Measurements from ENCODE around the gene SYT10.
A peak's percentile ranks its signal among the peaks of the same experiment; 100 is the strongest.
"Not testable (repeated sequence)": the region's sequence is repeated elsewhere in the genome, so short reads cannot be mapped to it uniquely, and the experiment has no call there.

SYT10 gene

GRCh38 chr12:33439587-33440011, at the start of gene SYT10:
Gene SYT10 (minus strand): TSS chr12:33439819. CDS start chr12:33439522, 297 bp downstream.
- peak within 1 kb of the TSS; percentile 58 for H3K4me3 ChIP-seq (ENCODE audit: low read depth, low read length)
- DNase-seq (ENCODE audit: low read depth): no peak

GRCh38 chr12:33488036-33488435, 48.4 kb upstream of the SYT10 start:
- H3K4me3 ChIP-seq (ENCODE audit: low read depth, low read length): no peak overlapping the region
- DNase-seq (ENCODE audit: low read depth): no peak

- no peak overlapping the region for H3K4me3 ChIP-seq (ENCODE audit: low read depth, low read length)
- DNase-seq (ENCODE audit: low read depth): no peak
Observed at GRCh38 chr12:33486058-33486457, 46.4 kb upstream of the SYT10 start.

GRCh38 chr12:33484161-33484560, 44.5 kb upstream of the SYT10 start:
- H3K4me3 ChIP-seq (ENCODE audit: low read depth, low read length): no peak overlapping the region
- no peak for DNase-seq (ENCODE audit: low read depth)

GRCh38 chr12:33480366-33480765, 40.7 kb upstream of the SYT10 start:
- DNase-seq (ENCODE audit: low read depth): no peak

GRCh38 chr12:33476058-33476457, 36.4 kb upstream of the SYT10 start:
- H3K4me3 ChIP-seq (ENCODE audit: low read depth, low read length): no peak overlapping the region
- no peak for DNase-seq (ENCODE audit: low read depth)

More at GRCh38 chr12:33480366-33480765, 40.7 kb upstream of the SYT10 start:
- H3K4me3 ChIP-seq (ENCODE audit: low read depth, low read length): no peak overlapping the region

GRCh38 chr12:33472299-33472698, 32.7 kb upstream of the SYT10 start:
- no peak overlapping the region for H3K4me3 ChIP-seq (ENCODE audit: low read depth, low read length)
- DNase-seq (ENCODE audit: low read depth): no peak

- no peak overlapping the region for H3K4me3 ChIP-seq (ENCODE audit: low read depth, low read length)
- DNase-seq (ENCODE audit: low read depth): no peak
Observed at GRCh38 chr12:33455096-33455495, 15.5 kb upstream of the SYT10 start.

GRCh38 chr12:33450480-33450879, 10.9 kb upstream of the SYT10 start:
- H3K4me3 ChIP-seq (ENCODE audit: low read depth, low read length): no peak overlapping the region
- no peak for DNase-seq (ENCODE audit: low read depth)

- no peak overlapping the region for H3K4me3 ChIP-seq (ENCODE audit: low read depth, low read length)
- DNase-seq (ENCODE audit: low read depth): no peak
Observed at GRCh38 chr12:33440477-33440876, 858 bp upstream of the SYT10 start.

- H3K4me3 ChIP-seq (ENCODE audit: low read depth, low read length): peak overlapping the region; percentile 58
- no peak for DNase-seq (ENCODE audit: low read depth)
Observed at GRCh38 chr12:33438851-33439586, 600 bp downstream of the SYT10 start.

- no peak for DNase-seq (ENCODE audit: low read depth)
- no peak overlapping the region for H3K4me3 ChIP-seq (ENCODE audit: low read depth, low read length)
Observed at GRCh38 chr12:33438025-33438772, 1.4 kb downstream of the SYT10 start.

- H3K4me3 ChIP-seq (ENCODE audit: low read depth, low read length): no peak overlapping the region
- no peak for DNase-seq (ENCODE audit: low read depth)
Observed at GRCh38 chr12:33437598-33437997, 2.0 kb downstream of the SYT10 start.

- H3K4me3 ChIP-seq (ENCODE audit: low read depth, low read length): no peak overlapping the region
- no peak for DNase-seq (ENCODE audit: low read depth)
Observed at GRCh38 chr12:33432992-33433391, 6.6 kb downstream of the SYT10 start.

GRCh38 chr12:33431648-33432047, 8.0 kb downstream of the SYT10 start:
- H3K4me3 ChIP-seq (ENCODE audit: low read depth, low read length): no peak overlapping the region
- DNase-seq (ENCODE audit: low read depth): no peak

GRCh38 chr12:33429468-33429867, 10.2 kb downstream of the SYT10 start:
- H3K4me3 ChIP-seq (ENCODE audit: low read depth, low read length): no peak overlapping the region
- DNase-seq (ENCODE audit: low read depth): no peak

GRCh38 chr12:33427071-33427470, 12.5 kb downstream of the SYT10 start:
- no peak for DNase-seq (ENCODE audit: low read depth)
- no peak overlapping the region for H3K4me3 ChIP-seq (ENCODE audit: low read depth, low read length)

GRCh38 chr12:33423706-33424105, 15.9 kb downstream of the SYT10 start:
- DNase-seq (ENCODE audit: low read depth): no peak
- no peak overlapping the region for H3K4me3 ChIP-seq (ENCODE audit: low read depth, low read length)

- not testable (repeated sequence) for DNase-seq (ENCODE audit: low read depth); H3K4me3 ChIP-seq (ENCODE audit: low read depth, low read length)
Observed at GRCh38 chr12:33412410-33412809, 27.2 kb downstream of the SYT10 start.

GRCh38 chr12:33383503-33383902, 56.1 kb downstream of the SYT10 start:
- H3K4me3 ChIP-seq (ENCODE audit: low read depth, low read length): no peak overlapping the region
- no peak for DNase-seq (ENCODE audit: low read depth)

GRCh38 chr12:33376153-33376552, 63.5 kb downstream of the SYT10 start:
- DNase-seq (ENCODE audit: low read depth): no peak
- no peak overlapping the region for H3K4me3 ChIP-seq (ENCODE audit: low read depth, low read length)

All from skeletal muscle cell (primary cell).